Kidney epithelial cell (primary cell): ENCODE measurements around the gene MEIOB. TPM values are rescaled to one million over a fixed set of nuclear protein-coding genes. Genes with fewer than 3 reads are reported as not detected.

ENCODE experiments used
- DNase-seq: peaks from one replicate; pipeline ENCODE4 v3.0.0-alpha.2; 2010; ENCODE audit warnings: low read depth
- H3K27me3 ChIP-seq: 2 replicates; pipeline ENCODE4 v1.6.0; 2011; ENCODE audit warnings: low read length; ENCODE audit not compliant: control insufficient read depth, insufficient read depth
- H3K36me3 ChIP-seq: 2 replicates; pipeline ENCODE4 v1.5.1; 2011; ENCODE audit warnings: low read length; ENCODE audit not compliant: control insufficient read depth, insufficient read depth
- H3K4me3 ChIP-seq: 2 replicates; pipeline ENCODE4 v1.5.1; 2011; ENCODE audit warnings: low read depth, mild to moderate bottlenecking, control low read depth, low read length
- CTCF ChIP-seq: IDR thresholded peaks from 2 replicates; pipeline ENCODE4 v1.5.1; 2011; ENCODE audit warnings: mild to moderate bottlenecking, moderate library complexity, low read length, control low read depth, inconsistent platforms; ENCODE audit not compliant: insufficient read depth, poor library complexity, severe bottlenecking
- total RNA-seq: library from RNA; depleted of rRNA; stranded (reverse); fragments of >200 nt; gene quantifications from 2 replicates; pipeline ENCODE4 v1.2.3, GENCODE V29; 2015

Gene MEIOB
- total RNA-seq, 1 donor from 2014 or later: 6.2 TPM

DNA sequence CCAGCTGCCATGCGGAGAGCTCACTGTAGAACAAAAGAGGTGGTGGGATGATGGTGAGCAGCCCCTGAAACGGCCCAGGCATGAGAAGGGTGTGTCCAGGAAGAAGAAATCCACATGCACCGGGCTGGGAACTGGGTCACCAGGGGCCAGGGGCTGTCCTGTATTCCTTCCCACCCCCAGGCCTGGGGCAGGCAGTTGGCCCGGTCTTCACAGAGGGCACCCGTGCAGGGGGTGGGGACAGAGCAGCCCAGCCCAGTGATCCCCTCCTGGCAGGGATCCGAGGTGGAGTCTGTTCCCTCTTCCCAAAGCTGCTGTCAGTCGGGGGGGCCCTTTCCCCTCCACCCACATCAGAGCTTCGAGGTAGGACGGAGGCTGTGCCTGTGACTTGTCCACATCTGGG, 37.0 kb upstream of the MEIOB start:
- no peak for TF ChIP-seq CTCF
- no peaks in the 10 kb centered on the region for H3K36me3 ChIP-seq
- no peak for DNase-seq
- peaks cover 47% of the 10 kb centered on the region for H3K27me3 ChIP-seq
- H3K4me3 ChIP-seq: no peak overlapping the region

DNA sequence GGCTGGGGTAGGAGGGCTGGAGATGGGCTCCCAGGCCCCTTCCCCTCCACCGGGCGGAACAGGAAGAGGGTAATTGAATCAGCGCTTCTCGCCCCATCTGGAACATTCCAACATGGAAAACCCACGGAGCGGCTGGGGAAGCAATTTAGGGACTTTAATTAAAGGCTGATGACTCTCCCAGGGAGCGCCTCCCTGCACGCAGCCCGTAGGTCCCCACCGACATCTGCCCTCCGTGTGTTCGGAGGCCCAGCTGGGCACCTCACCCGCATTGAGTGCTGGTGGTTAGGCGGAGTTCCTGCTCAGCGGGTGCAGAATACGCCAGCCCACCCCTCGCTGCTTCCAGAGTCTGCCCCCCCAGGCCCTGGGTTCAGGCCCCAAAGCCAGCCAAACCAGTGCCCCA, 36.2 kb upstream of the MEIOB start:
- DNase-seq: no peak
- no peaks in the 10 kb centered on the region for H3K36me3 ChIP-seq
- no peak for TF ChIP-seq CTCF
- H3K4me3 ChIP-seq: no peak overlapping the region
- H3K27me3 ChIP-seq: peaks cover 41% of the 10 kb centered on the region

- no peak overlapping the region for H3K4me3 ChIP-seq
- no peaks in the 10 kb centered on the region for H3K36me3 ChIP-seq
- H3K27me3 ChIP-seq: peaks cover 41% of the 10 kb centered on the region
- DNase-seq: no peak
- no peak for TF ChIP-seq CTCF
These were observed 35.4 kb upstream of the MEIOB start for GRCh38 chr16:1907226-1907860.

DNA sequence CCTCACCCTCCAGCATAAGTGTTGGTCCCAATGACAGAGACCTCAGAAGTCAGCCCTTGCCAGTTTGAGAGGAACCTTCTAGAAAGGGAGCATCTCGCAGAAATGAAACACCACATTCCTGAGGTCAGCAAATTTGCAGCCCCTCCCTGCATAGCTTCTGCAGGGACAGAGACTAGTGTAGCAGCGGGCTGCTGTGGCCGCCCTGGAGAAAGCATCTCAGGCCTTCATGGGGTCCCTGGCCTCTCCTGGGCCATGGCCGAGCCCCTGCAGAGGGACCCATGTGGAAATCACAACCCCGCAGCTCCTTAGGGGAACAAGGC, 34.8 kb upstream of the MEIOB start:
- no peak for TF ChIP-seq CTCF

DNA sequence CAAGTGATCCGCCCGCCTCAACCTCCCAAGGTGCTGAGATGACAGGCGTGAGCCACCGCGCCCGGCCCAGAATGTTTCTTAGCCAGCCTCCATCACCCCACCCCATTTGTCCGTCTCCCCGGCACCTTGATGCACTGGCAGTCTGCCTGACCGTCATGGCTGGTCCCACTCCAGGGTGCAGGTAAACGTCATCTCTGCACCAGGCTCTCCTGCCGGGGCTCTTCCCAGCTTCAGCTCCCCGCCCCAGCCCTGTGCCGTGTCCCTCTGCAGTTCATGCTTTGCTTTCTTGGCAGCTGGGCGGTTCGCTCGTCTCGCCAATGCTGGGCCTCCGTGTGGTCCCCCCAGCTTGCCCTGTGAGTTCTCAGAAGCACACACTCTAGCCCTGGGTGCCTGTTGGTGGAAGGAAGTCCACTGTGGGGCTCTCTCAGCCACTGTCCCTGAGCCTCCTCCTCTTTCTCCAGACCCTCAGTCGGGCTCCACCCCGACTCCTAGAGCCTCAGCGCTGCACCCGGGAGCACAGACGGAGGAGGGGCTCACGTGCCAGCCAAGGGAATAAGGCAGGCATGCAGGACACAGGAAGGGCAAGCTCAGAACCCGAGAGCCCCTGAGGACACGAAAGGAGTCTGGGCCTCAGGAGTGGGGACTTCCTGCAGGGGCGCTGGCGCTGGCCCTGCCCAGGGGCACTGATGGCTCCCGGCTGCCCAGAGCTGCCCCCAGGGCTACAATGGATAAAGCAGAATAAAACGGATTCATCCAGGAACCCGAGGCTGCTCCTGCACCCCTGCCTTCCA, 34.3 kb upstream of the MEIOB start:
- no peak for DNase-seq
- Histone ChIP-seq H3K4me3 (no peak overlapping the region), H3K27me3 (peaks cover 41% of the 10 kb centered on the region), H3K36me3 (no peaks in the 10 kb centered on the region)
- no peak for TF ChIP-seq CTCF

More for the DNA sequence above, 34.8 kb upstream of the MEIOB start:
- peaks cover 41% of the 10 kb centered on the region for H3K27me3 ChIP-seq
- no peak overlapping the region for H3K4me3 ChIP-seq
- H3K36me3 ChIP-seq: no peaks in the 10 kb centered on the region
- no peak for DNase-seq
